CD14-positive monocyte (primary cell): Measurements from ENCODE around the gene ANO4. TPM values are rescaled to one million over a fixed set of nuclear protein-coding genes. Genes with fewer than 3 reads are reported as not detected.

Experiments used
- DNase-seq, 3 donors: peaks; one replicate each; pipeline ENCODE4 v3.0.0-alpha.2; 2011 to 2022
- H2AFZ ChIP-seq: 2 replicates; pipeline ENCODE4 v1.6.0; 2012; ENCODE audit warnings: mild to moderate bottlenecking, low read depth, low read length, inconsistent platforms; ENCODE audit not compliant: insufficient read depth, poor library complexity, severe bottlenecking
- H3K27ac ChIP-seq, 2 donors: 1 replicate in 1 of 2; 2 replicates in 1 of 2; pipeline ENCODE4 v1.5.1; 2012 to 2013; ENCODE audit warnings: low read length in 2 of 2, control low read depth in 1 of 2, inconsistent platforms in 1 of 2, low read depth in 1 of 2, mild to moderate bottlenecking in 1 of 2
- H3K27me3 ChIP-seq, 2 donors: one replicate each; pipeline versions ENCODE4 v1.6.0 to v1.6.1; 2011 to 2013; ENCODE audit warnings: low read length in 2 of 2; ENCODE audit not compliant: control insufficient read depth in 2 of 2, insufficient read depth in 2 of 2
- H3K36me3 ChIP-seq, 2 donors: replicated peaks in 1 of 2; 1 replicate in 1 of 2; 2 replicates in 1 of 2; pipeline versions ENCODE4 v1.5.1 to v1.6.1; 2012 to 2013; ENCODE audit warnings: low read length in 2 of 2, control low read depth in 1 of 2, inconsistent platforms in 1 of 2, mild to moderate bottlenecking in 1 of 2; ENCODE audit not compliant: insufficient read depth in 2 of 2, control insufficient read depth in 1 of 2
- H3K4me1 ChIP-seq, 2 donors: 1 replicate in 1 of 2; 2 replicates in 1 of 2; pipeline versions ENCODE4 v1.5.1 to v1.6.1; 2012 to 2013; ENCODE audit warnings: low read length in 2 of 2, control low read depth in 1 of 2, inconsistent platforms in 1 of 2, mild to moderate bottlenecking in 1 of 2, moderate library complexity in 1 of 2; ENCODE audit not compliant: insufficient read depth in 2 of 2, control insufficient read depth in 1 of 2
- H3K4me2 ChIP-seq: replicated peaks from 2 replicates; pipeline ENCODE3; 2012; ENCODE audit warnings: low read length, moderate library complexity, mild to moderate bottlenecking; ENCODE audit not compliant: poor library complexity, severe bottlenecking; ENCODE audit errors: extremely low read depth
- H3K4me3 ChIP-seq, 3 experiments: fragments of 200-600 bp in 1 of 3; sonication (generic) in 1 of 3; replicated peaks in 1 of 3; 1 replicate in 2 of 3; 2 replicates in 1 of 3; pipeline ENCODE4 v1.5.1; 2011 to 2013; ENCODE audit warnings: low read length in 3 of 3, mild to moderate bottlenecking in 3 of 3, control low read depth in 2 of 3, low read depth in 2 of 3, inconsistent platforms in 1 of 3, moderate library complexity in 1 of 3
- H3K79me2 ChIP-seq: 2 replicates; pipeline ENCODE4 v1.6.0; 2012; ENCODE audit warnings: mild to moderate bottlenecking, control low read depth, inconsistent platforms, low read length, moderate library complexity; ENCODE audit not compliant: insufficient read depth
- H3K9ac ChIP-seq: 2 replicates; pipeline ENCODE4 v1.6.0; 2017; ENCODE audit warnings: low read length, mild to moderate bottlenecking; ENCODE audit not compliant: insufficient read depth, poor library complexity, severe bottlenecking
- H3K9me3 ChIP-seq, 2 donors: replicated peaks in 1 of 2; 1 replicate in 1 of 2; 2 replicates in 1 of 2; pipeline versions ENCODE4 v1.5.1 to v1.6.1; 2012 to 2013; ENCODE audit warnings: low read length in 2 of 2, control low read depth in 1 of 2; ENCODE audit not compliant: control insufficient read depth in 1 of 2, insufficient read depth in 1 of 2
- H4K20me1 ChIP-seq: 2 replicates; pipeline ENCODE4 v1.6.0; 2012; ENCODE audit warnings: mild to moderate bottlenecking, low read length, control low read depth, moderate library complexity; ENCODE audit not compliant: insufficient read depth
- H3K27ac Mint-ChIP-seq, 7 donors: one replicate each; pipeline ENCODE4 v1.8.0; 2020; ENCODE audit warnings: mild to moderate bottlenecking in 7 of 7, mixed read lengths in 7 of 7, moderate library complexity in 6 of 7, inconsistent platforms in 2 of 7
- H3K27me3 Mint-ChIP-seq, 3 donors: one replicate each; pipeline ENCODE4 v1.8.0; 2021 to 2022; ENCODE audit warnings: low read depth in 3 of 3, mild to moderate bottlenecking in 3 of 3, mixed read lengths in 3 of 3, moderate library complexity in 3 of 3, inconsistent platforms in 1 of 3
- H3K36me3 Mint-ChIP-seq, 2 donors: one replicate each; pipeline ENCODE4 v1.8.0; 2020; ENCODE audit warnings: mixed read lengths in 2 of 2, inconsistent platforms in 1 of 2, mild to moderate bottlenecking in 1 of 2
- H3K4me1 Mint-ChIP-seq: one replicate; pipeline ENCODE4 v1.8.0; 2020; ENCODE audit warnings: mild to moderate bottlenecking, mixed read lengths
- H3K4me3 Mint-ChIP-seq, 2 donors: one replicate each; pipeline ENCODE4 v1.8.0; 2020; ENCODE audit warnings: mild to moderate bottlenecking in 2 of 2, mixed read lengths in 2 of 2, moderate library complexity in 1 of 2
- H3K9me3 Mint-ChIP-seq, 7 donors: one replicate each; pipeline ENCODE4 v1.8.0; 2020 to 2022; ENCODE audit warnings: mixed read lengths in 7 of 7, mild to moderate bottlenecking in 6 of 7, moderate library complexity in 6 of 7, inconsistent platforms in 2 of 7
- WGBS: methylation state at CpG from one replicate; pipeline ENCODE4 v1.1.5; 2013; ENCODE audit warnings: missing lambda C conversion rate; ENCODE audit not compliant: insufficient coverage; 5-methylcytosine and 5-hydroxymethylcytosine counted together
- intact Hi-C, 2 donors: fragments of 100-400 bp; cut with micrococcal nuclease; formaldehyde crosslinking; loops; one replicate each; pipeline versions ENCODE4 v1.15.0 to v1.15.1; 2023
- polyA plus RNA-seq, 3 donors: library from polyadenylated mRNA; depleted of rRNA in 1 of 3; unstranded in 2 of 3; stranded (reverse) in 1 of 3; fragments of 300-500 nt in 2 of 3; fragments of >200 nt in 1 of 3; fragmentation: Illumina TruSeq in 2 of 3; gene quantifications; 1 replicate in 2 of 3; 2 replicates in 1 of 3; pipeline ENCODE4 v1.2.3, GENCODE V29; 2012 to 2021
- TF ChIP-seq, protein P1 (sequence below): fragments of 200-600 bp; IDR thresholded peaks from one replicate; pipeline ENCODE4 v1.8.0; 2022; ENCODE audit warnings: antibody characterized with exemption, mild to moderate bottlenecking

Gene ANO4
- polyA plus RNA-seq, 3 donors, result not detected

GRCh38 chr12:100904270-100904669, 109.7 kb downstream of the ANO4 start:
- Mint-ChIP-seq H3K36me3 (no peaks in the 10 kb centered on the region), H3K4me1 (no peaks in the 10 kb centered on the region), H3K4me3 (no peak overlapping the region), H3K27me3 (peaks cover 0 to 1% (median 0%) of the 10 kb centered on the region in 3 donors), H3K27ac (no peak overlapping the region), H3K9me3 (peaks cover 0 to 1% (median 0%) of the 10 kb centered on the region in 7 donors)
- Histone ChIP-seq H3K27me3 (no peaks in the 10 kb centered on the region), H3K4me3 (no peak overlapping the region), H3K4me1 (no peaks in the 10 kb centered on the region), H2AFZ (no peak overlapping the region), H3K79me2 (no peaks in the 10 kb centered on the region), H3K9ac (no peak overlapping the region), H3K4me2 (no peak overlapping the region), H3K36me3 (no peaks in the 10 kb centered on the region), H3K9me3 (no peaks in the 10 kb centered on the region), H4K20me1 (no peaks in the 10 kb centered on the region), H3K27ac (no peak overlapping the region)
- no peak for DNase-seq
- intact Hi-C loops, result no loop called here
- WGBS, result 74% methylated on average over 2 of the region's 3 CpGs
- TF ChIP-seq, protein P1, sequence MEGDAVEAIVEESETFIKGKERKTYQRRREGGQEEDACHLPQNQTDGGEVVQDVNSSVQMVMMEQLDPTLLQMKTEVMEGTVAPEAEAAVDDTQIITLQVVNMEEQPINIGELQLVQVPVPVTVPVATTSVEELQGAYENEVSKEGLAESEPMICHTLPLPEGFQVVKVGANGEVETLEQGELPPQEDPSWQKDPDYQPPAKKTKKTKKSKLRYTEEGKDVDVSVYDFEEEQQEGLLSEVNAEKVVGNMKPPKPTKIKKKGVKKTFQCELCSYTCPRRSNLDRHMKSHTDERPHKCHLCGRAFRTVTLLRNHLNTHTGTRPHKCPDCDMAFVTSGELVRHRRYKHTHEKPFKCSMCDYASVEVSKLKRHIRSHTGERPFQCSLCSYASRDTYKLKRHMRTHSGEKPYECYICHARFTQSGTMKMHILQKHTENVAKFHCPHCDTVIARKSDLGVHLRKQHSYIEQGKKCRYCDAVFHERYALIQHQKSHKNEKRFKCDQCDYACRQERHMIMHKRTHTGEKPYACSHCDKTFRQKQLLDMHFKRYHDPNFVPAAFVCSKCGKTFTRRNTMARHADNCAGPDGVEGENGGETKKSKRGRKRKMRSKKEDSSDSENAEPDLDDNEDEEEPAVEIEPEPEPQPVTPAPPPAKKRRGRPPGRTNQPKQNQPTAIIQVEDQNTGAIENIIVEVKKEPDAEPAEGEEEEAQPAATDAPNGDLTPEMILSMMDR, result no peak

DNA sequence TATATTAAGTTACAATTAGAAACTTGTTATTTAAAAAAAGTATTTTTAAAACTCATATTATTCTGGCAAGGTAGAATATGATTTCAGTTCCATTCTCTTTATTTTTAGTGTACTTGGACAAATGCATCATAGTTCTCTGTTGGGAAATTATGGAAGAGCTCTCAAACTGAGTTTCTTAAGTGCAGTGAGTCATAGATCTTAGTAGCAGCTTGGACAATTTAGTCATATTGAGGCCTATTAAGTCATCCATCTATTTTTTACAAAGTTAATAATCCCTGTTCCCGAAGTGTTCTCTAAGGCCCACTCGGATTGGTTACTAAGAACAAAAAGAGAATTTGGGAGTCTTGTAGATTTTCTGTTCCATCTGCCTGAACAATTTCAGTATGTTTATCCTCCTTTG, 113.9 kb downstream of the ANO4 start:
- no peak overlapping the region for H3K4me2 ChIP-seq
- no peak overlapping the region for H3K4me3 Mint-ChIP-seq
- intact Hi-C loops, result no loop called here
- H3K9me3 Mint-ChIP-seq, result peaks cover 0 to 2% (median 0%) of the 10 kb centered on the region in 7 donors
- no peak for DNase-seq
- no peak overlapping the region for H3K4me3 ChIP-seq
- H4K20me1 ChIP-seq, result no peaks in the 10 kb centered on the region
- peaks cover 0 to 1% (median 0%) of the 10 kb centered on the region in 3 donors for H3K27me3 Mint-ChIP-seq
- no peaks in the 10 kb centered on the region for H3K4me1 Mint-ChIP-seq
- no peak overlapping the region for H2AFZ ChIP-seq
- H3K36me3 Mint-ChIP-seq, result no peaks in the 10 kb centered on the region
- H3K79me2 ChIP-seq, result no peaks in the 10 kb centered on the region
- no peaks in the 10 kb centered on the region for H3K4me1 ChIP-seq
- TF ChIP-seq, protein P1, result no peak
- H3K27me3 ChIP-seq, result no peaks in the 10 kb centered on the region
- no peaks in the 10 kb centered on the region for H3K36me3 ChIP-seq
- no peak overlapping the region for H3K9ac ChIP-seq
- no CpG with 5 or more reads among the region's 2 CpGs for WGBS
- no peaks in the 10 kb centered on the region for H3K9me3 ChIP-seq
- no peak overlapping the region for H3K27ac ChIP-seq
- H3K27ac Mint-ChIP-seq, result no peak overlapping the region
